Measurements from ENCODE around the gene PKM.

The PKM gene

GRCh38 chr15:72233769-72234168 is 2.8 kb upstream of the PKM start:
- DNase-seq = no peak

- DNase-seq = peak in 1 of 2 experiments; percentile 29
These were observed 966 bp upstream of the PKM start for GRCh38 chr15:72231833-72232478.

GRCh38 chr15:72230197-72231065 is 559 bp downstream of the PKM start:
- peak; percentile 72 to 77 for DNase-seq

GRCh38 chr15:72229947-72230196 is 1.1 kb downstream of the PKM start:
- DNase-seq = no peak

- DNase-seq = peak; percentile 31 to 57
These were observed 1.7 kb downstream of the PKM start for GRCh38 chr15:72229076-72229946.

GRCh38 chr15:72227720-72228119 is 3.3 kb downstream of the PKM start:
- DNase-seq = no peak

- DNase-seq = peak in 1 of 2 experiments; percentile 72
These were observed 3.8 kb downstream of the PKM start for GRCh38 chr15:72227192-72227586.

GRCh38 chr15:72223278-72223677 is 7.7 kb downstream of the PKM start:
- DNase-seq = no peak

- DNase-seq = no peak
These were observed 8.6 kb downstream of the PKM start for GRCh38 chr15:72222393-72222792.

- DNase-seq = no peak
These were observed 10.3 kb downstream of the PKM start for GRCh38 chr15:72220687-72221086.

- DNase-seq = no peak
These were observed 13.8 kb downstream of the PKM start for GRCh38 chr15:72217216-72217615.

GRCh38 chr15:72216079-72216478 is 14.9 kb downstream of the PKM start:
- DNase-seq = no peak

GRCh38 chr15:72207558-72208085 is 23.4 kb downstream of the PKM start:
- DNase-seq = no peak

GRCh38 chr15:72206677-72207000 is 24.4 kb downstream of the PKM start:
- DNase-seq = no peak

GRCh38 chr15:72205896-72206676 is 24.9 kb downstream of the PKM start:
- DNase-seq = no peak

- no peak for DNase-seq
These were observed 25.7 kb downstream of the PKM start for GRCh38 chr15:72205273-72205672.

- no peak for DNase-seq
These were observed 27.5 kb downstream of the PKM start for GRCh38 chr15:72203507-72203837.

GRCh38 chr15:72202801-72203506 is 28.0 kb downstream of the PKM start:
- DNase-seq = no peak

- DNase-seq = no peak
These were observed 28.7 kb downstream of the PKM start for GRCh38 chr15:72202302-72202701.

- peak in 1 of 2 experiments; percentile 13 for DNase-seq
These were observed 29.5 kb downstream of the PKM start for GRCh38 chr15:72201391-72201921.

- no peak for DNase-seq
These were observed 30.4 kb downstream of the PKM start for GRCh38 chr15:72200395-72201237.
